ENCODE results near the gene IMP3.

The IMP3 gene

DNA sequence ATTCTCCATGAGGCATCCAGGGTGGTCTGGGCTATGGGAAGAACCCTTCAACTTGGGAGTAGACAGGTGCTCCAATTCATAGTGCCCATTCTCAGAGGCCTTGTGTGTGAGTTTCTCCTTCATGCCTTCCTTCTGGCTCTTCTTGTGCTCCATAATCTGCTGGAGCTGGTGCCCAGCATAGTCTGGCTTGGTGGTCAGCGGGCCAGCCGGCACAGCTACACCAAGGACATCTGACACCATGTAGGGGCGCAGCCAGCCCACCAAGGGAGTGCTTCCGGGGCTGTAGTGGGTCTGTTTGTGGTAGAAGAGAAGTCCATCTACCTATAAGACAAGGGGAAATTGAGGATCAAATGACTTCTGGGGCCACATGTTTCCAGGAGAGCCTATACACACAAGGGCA, 41.7 kb downstream of the IMP3 start:
- Histone ChIP-seq H3K27me3 (replicated peaks; ENCODE audit: control insufficient read depth, insufficient read depth, low read length) (no peaks in the 10 kb centered on the region), H3K4me3 (replicated peaks; ENCODE audit: low read depth, low read length) (no peak overlapping the region), H3K36me3 (ENCODE audit: control insufficient read depth, insufficient read depth, low read length) (peaks cover 17% of the 10 kb centered on the region)
- TF ChIP-seq CTCF (IDR thresholded peaks at IDR 0.05; ENCODE audit: insufficient read depth, low read length, poor library complexity, severe bottlenecking): no peak
- no peak for DNase-seq (ENCODE audit: extremely low read depth, insufficient read length)

DNA sequence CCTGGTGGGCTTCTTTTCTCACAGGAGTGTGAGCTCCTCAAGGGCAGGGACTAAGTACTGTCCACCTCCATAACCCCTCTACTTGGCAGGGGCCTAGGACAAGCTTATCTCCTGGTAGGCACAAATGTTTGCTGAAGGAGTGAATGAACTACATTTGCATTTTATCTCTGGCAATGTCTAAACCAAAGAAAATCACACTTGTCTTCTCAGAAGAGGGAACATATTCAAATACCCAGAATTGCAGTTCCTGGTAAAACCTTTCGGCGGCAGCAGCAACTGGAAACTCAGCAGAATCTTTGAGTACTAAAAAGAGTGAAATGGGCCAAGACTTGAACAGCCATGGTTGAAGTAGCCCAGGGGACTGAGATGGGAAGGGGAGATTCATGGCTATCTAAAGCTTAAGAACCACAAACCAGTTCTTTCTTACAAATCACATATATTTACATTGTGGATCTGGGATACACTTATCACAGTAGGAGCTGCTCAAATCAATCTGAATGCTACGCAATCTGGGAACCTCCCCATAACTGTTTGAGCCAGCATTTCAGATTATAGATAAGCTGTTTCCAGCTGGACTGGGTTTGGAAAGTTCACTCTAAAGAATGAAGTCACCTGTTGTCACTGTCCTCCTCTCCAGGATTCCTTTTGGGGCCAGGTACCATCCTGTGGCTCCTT, 42.2 kb downstream of the IMP3 start:
- TF ChIP-seq CTCF (IDR thresholded peaks at IDR 0.05; ENCODE audit: insufficient read depth, low read length, poor library complexity, severe bottlenecking): peak; percentile 44
- no peak for DNase-seq (ENCODE audit: extremely low read depth, insufficient read length)
- no peaks in the 10 kb centered on the region for H3K27me3 ChIP-seq (replicated peaks; ENCODE audit: control insufficient read depth, insufficient read depth, low read length)
- no peak overlapping the region for H3K4me3 ChIP-seq (replicated peaks; ENCODE audit: low read depth, low read length)
- H3K36me3 ChIP-seq (ENCODE audit: control insufficient read depth, insufficient read depth, low read length): peaks cover 17% of the 10 kb centered on the region

GRCh38 chr15:75596703-75597345, 43.2 kb downstream of the IMP3 start:
- H3K4me3 ChIP-seq (replicated peaks; ENCODE audit: low read depth, low read length): no peak overlapping the region
- H3K36me3 ChIP-seq (ENCODE audit: control insufficient read depth, insufficient read depth, low read length): peaks cover 17% of the 10 kb centered on the region
- no peak for DNase-seq (ENCODE audit: extremely low read depth, insufficient read length)
- no peak for TF ChIP-seq CTCF (IDR thresholded peaks at IDR 0.05; ENCODE audit: insufficient read depth, low read length, poor library complexity, severe bottlenecking)
- no peaks in the 10 kb centered on the region for H3K27me3 ChIP-seq (replicated peaks; ENCODE audit: control insufficient read depth, insufficient read depth, low read length)

DNA sequence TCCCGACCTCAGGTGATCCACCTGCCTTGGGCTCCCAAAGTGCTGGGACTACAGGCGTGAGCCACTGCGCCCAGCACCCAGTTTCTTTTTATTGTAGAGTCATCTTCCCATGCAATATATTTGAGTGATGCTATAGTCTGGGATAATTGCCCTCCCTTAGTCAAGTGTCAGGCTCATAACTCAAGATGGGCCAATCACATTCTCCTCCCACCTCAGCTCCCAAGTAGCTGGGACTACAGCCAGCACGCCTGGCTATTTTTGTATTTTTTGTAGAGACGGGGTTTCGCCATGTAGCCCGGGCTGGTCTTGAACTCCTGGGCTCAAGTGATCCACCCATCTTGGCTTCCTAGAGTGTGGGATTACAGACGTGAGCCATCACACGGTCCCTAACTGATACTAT, 45.7 kb downstream of the IMP3 start:
- no peak for DNase-seq (ENCODE audit: extremely low read depth, insufficient read length)
- H3K27me3 ChIP-seq (replicated peaks; ENCODE audit: control insufficient read depth, insufficient read depth, low read length): no peaks in the 10 kb centered on the region
- H3K36me3 ChIP-seq (ENCODE audit: control insufficient read depth, insufficient read depth, low read length): peaks cover 12% of the 10 kb centered on the region
- TF ChIP-seq CTCF (IDR thresholded peaks at IDR 0.05; ENCODE audit: insufficient read depth, low read length, poor library complexity, severe bottlenecking): no peak
- no peak overlapping the region for H3K4me3 ChIP-seq (replicated peaks; ENCODE audit: low read depth, low read length)

- Histone ChIP-seq H3K4me3 (replicated peaks; ENCODE audit: low read depth, low read length) (no peak overlapping the region), H3K27me3 (replicated peaks; ENCODE audit: control insufficient read depth, insufficient read depth, low read length) (no peaks in the 10 kb centered on the region), H3K36me3 (ENCODE audit: control insufficient read depth, insufficient read depth, low read length) (peaks cover 4% of the 10 kb centered on the region)
- TF ChIP-seq CTCF (IDR thresholded peaks at IDR 0.05; ENCODE audit: insufficient read depth, low read length, poor library complexity, severe bottlenecking): no peak
- no peak for DNase-seq (ENCODE audit: extremely low read depth, insufficient read length)
Measured at GRCh38 chr15:75591655-75592364, 48.2 kb downstream of the IMP3 start.

Measured in GM06990 (cell line).